Fibroblast of lung (primary cell): Measurements from ENCODE around the gene PFAS. TPM values are rescaled to one million over a fixed set of nuclear protein-coding genes. Genes with fewer than 3 reads are reported as not detected.

ENCODE experiments used
- DNase-seq, 2 donors: peaks; one replicate each; pipeline versions ENCODE4 v3.0.0 to v3.0.0-alpha.2; 2010; ENCODE audit warnings: low read depth in 2 of 2
- H2AFZ ChIP-seq: 2 replicates; pipeline ENCODE4 v1.5.1; 2012; ENCODE audit warnings: low read length, control low read depth, inconsistent platforms
- H3K27ac ChIP-seq: 2 replicates; pipeline ENCODE4 v1.5.1; 2011; ENCODE audit warnings: low read length, control low read depth; ENCODE audit not compliant: insufficient read depth
- H3K27me3 ChIP-seq: 2 replicates; pipeline ENCODE4 v1.5.1; 2011; ENCODE audit warnings: mild to moderate bottlenecking, low read length; ENCODE audit not compliant: control insufficient read depth, insufficient read depth
- H3K36me3 ChIP-seq: 2 replicates; pipeline ENCODE4 v1.5.1; 2011; ENCODE audit warnings: low read length; ENCODE audit not compliant: control insufficient read depth, insufficient read depth
- H3K4me1 ChIP-seq: 2 replicates; pipeline ENCODE4 v1.5.1; 2011; ENCODE audit warnings: low read length; ENCODE audit not compliant: control insufficient read depth, insufficient read depth; ENCODE audit errors: extremely low read depth
- H3K4me2 ChIP-seq: 2 replicates; pipeline ENCODE4 v1.5.1; 2011; ENCODE audit warnings: low read length, control low read depth; ENCODE audit not compliant: insufficient read depth; ENCODE audit errors: extremely low read depth
- H3K4me3 ChIP-seq, 4 experiments: fragments of 200-600 bp in 1 of 4; sonication (generic) in 1 of 4; replicated peaks in 1 of 4; 2 replicates each; pipeline ENCODE4 v1.5.1; 2011 to 2016; ENCODE audit warnings: low read length in 4 of 4, low read depth in 3 of 4, mild to moderate bottlenecking in 3 of 4, control low read depth in 2 of 4, inconsistent platforms in 1 of 4, mixed read lengths in 1 of 4; ENCODE audit not compliant: insufficient read depth in 1 of 4; ENCODE audit errors: control extremely low read depth in 1 of 4
- H3K79me2 ChIP-seq: 2 replicates; pipeline ENCODE4 v1.5.1; 2012; ENCODE audit warnings: mild to moderate bottlenecking, low read length, inconsistent platforms; ENCODE audit not compliant: control insufficient read depth, insufficient read depth
- H3K9ac ChIP-seq: 2 replicates; pipeline ENCODE4 v1.5.1; 2011; ENCODE audit warnings: mild to moderate bottlenecking, low read length, control low read depth; ENCODE audit not compliant: insufficient read depth
- H3K9me3 ChIP-seq: 2 replicates; pipeline ENCODE4 v1.5.1; 2012; ENCODE audit warnings: low read depth, low read length; ENCODE audit not compliant: control insufficient read depth, insufficient read depth
- H4K20me1 ChIP-seq: 2 replicates; pipeline ENCODE4 v1.5.1; 2011; ENCODE audit warnings: low read length; ENCODE audit not compliant: control insufficient read depth, insufficient read depth; ENCODE audit errors: extremely low read depth
- CTCF ChIP-seq, 2 donors: IDR thresholded peaks in 1 of 2; conservative IDR thresholded peaks in 1 of 2; 1 replicate in 1 of 2; 2 replicates in 1 of 2; pipeline ENCODE4 v1.5.1; 2011 to 2012; ENCODE audit warnings: low read length in 2 of 2, control low read depth in 1 of 2, inconsistent platforms in 1 of 2, low read depth in 1 of 2, mild to moderate bottlenecking in 1 of 2
- EZH2 ChIP-seq: IDR thresholded peaks from 2 replicates; pipeline ENCODE4 v1.5.1; 2012; ENCODE audit warnings: low read length, control low read depth, mild to moderate bottlenecking; ENCODE audit errors: missing control alignments
- polyA plus RNA-seq, 2 donors: library from polyadenylated mRNA; depleted of rRNA in 1 of 2; stranded (reverse) in 1 of 2; unstranded in 1 of 2; fragments of >200 nt; gene quantifications; 2 replicates each; pipeline ENCODE4 v1.2.1, GENCODE V29; 2011 to 2012; ENCODE audit warnings: missing spikeins in 1 of 2
- total RNA-seq: library from RNA; depleted of rRNA; stranded (reverse); fragments of >200 nt; gene quantifications from 2 replicates; pipeline ENCODE4 v1.2.1, GENCODE V29; 2014

Gene PFAS
- total and polyA plus RNA-seq, 2 donors (not counting 1 experiment from before 2014, with no cell fraction given) = 9.4 to 9.8 TPM

DNA sequence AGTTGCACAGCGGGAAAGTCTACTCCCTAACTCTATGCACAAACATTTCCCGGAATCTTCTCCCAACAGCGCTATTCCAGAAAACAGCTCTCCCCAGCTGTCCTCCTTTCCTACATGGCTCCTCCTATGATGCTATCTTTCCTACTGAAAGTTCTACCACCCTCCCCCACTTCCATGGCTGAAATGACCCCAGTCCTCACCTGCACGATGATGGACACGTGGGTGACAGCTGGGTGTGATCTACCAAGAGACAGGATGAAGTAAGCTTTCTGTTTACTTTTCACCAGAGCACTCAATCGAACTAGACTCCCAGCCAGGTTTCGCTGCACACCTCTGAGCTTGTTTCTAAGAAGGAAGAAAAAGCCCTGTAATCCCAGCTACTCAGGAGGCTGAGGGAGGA is 11.9 kb upstream of the PFAS start:
- no peak overlapping the region for H2AFZ ChIP-seq
- H3K4me3 ChIP-seq = no peak overlapping the region
- TF ChIP-seq CTCF (conservative IDR thresholded peaks at IDR 0.05 in 1 of 2, IDR thresholded peaks at IDR 0.05 in 1 of 2; ENCODE audit: low read depth in 1 of 2, low read length in 2 of 2) (no peak), EZH2 (no peak)
- H3K4me2 ChIP-seq = no peak overlapping the region
- H3K79me2 ChIP-seq = no peaks in the 10 kb centered on the region
- no peaks in the 10 kb centered on the region for H3K4me1 ChIP-seq
- H4K20me1 ChIP-seq = no peaks in the 10 kb centered on the region
- no peaks in the 10 kb centered on the region for H3K27me3 ChIP-seq
- DNase-seq = no peak
- H3K36me3 ChIP-seq = peaks cover 4% of the 10 kb centered on the region
- H3K9ac ChIP-seq = no peak overlapping the region
- no peaks in the 10 kb centered on the region for H3K9me3 ChIP-seq
- no peak overlapping the region for H3K27ac ChIP-seq

DNA sequence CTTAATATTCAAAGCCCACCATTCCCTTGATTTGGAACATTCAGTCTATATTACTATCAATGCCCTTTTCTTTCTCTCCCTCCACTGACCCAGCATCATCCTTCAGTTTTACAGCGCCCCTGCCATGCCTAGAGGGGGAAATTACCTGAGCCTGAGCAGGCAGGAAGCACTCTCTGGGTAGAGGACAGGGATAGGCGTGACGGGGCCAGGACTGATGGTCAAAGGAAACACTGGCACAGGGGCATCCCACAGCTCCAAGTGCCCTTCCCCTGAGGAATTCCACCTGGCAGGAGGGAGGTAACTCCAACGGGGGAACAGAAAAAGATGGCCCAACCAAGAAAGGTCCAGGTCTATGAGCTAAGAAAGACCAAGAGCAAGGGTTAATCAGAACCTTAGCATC is 11.2 kb upstream of the PFAS start:
- H3K27me3 ChIP-seq = no peaks in the 10 kb centered on the region
- no peak for DNase-seq

DNA sequence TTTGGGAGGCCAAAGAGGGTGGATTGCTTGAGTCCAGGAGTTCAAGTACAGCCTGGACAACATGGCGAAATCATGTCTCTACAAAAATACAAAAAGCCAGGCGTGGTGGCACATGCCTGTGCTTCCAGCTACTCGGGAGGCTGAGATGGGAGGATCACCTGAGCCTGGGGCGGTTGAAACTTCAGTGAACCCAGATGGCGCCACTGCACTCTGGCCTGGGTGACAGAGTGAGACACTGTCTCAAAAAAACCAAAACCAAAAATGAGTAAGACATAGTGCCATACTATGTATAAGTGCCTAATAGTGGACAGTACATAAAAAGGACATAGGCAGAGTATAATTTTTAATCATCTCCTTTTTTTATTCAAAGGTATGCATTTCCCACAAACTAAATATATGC is 5.3 kb upstream of the PFAS start:
- Histone ChIP-seq H3K9me3 (no peaks in the 10 kb centered on the region), H3K4me1 (no peaks in the 10 kb centered on the region), H3K27me3 (no peaks in the 10 kb centered on the region), H3K79me2 (peaks cover 6% of the 10 kb centered on the region), H2AFZ (no peak overlapping the region), H3K4me3 (no peak overlapping the region), H3K36me3 (no peaks in the 10 kb centered on the region), H3K27ac (no peak overlapping the region), H3K9ac (no peak overlapping the region), H4K20me1 (no peaks in the 10 kb centered on the region), H3K4me2 (no peak overlapping the region)
- TF ChIP-seq EZH2 (no peak), CTCF (conservative IDR thresholded peaks at IDR 0.05 in 1 of 2, IDR thresholded peaks at IDR 0.05 in 1 of 2; ENCODE audit: low read depth in 1 of 2, low read length in 2 of 2) (no peak)
- no peak for DNase-seq

More for the DNA sequence above, 11.2 kb upstream of the PFAS start:
- Histone ChIP-seq H2AFZ (no peak overlapping the region), H3K36me3 (peaks cover 4% of the 10 kb centered on the region), H3K9me3 (no peaks in the 10 kb centered on the region), H3K4me1 (no peaks in the 10 kb centered on the region), H3K79me2 (no peaks in the 10 kb centered on the region), H3K4me3 (no peak overlapping the region), H4K20me1 (no peaks in the 10 kb centered on the region), H3K9ac (no peak overlapping the region), H3K27ac (no peak overlapping the region), H3K4me2 (no peak overlapping the region)
- no peak for TF ChIP-seq EZH2
- no peak for TF ChIP-seq CTCF (conservative IDR thresholded peaks at IDR 0.05 in 1 of 2, IDR thresholded peaks at IDR 0.05 in 1 of 2; ENCODE audit: low read depth in 1 of 2, low read length in 2 of 2)
